Right atrium auricular region (tissue), 2 donors: Measurements from ENCODE around the gene PHF24. TPM values are rescaled to one million over a fixed set of nuclear protein-coding genes. Genes with fewer than 3 reads are reported as not detected.
"Not testable (repeated sequence)": the region's sequence is repeated elsewhere in the genome, so short reads cannot be mapped to it uniquely, and the experiment has no call there.

Experiments used
- DNase-seq: peaks from one replicate; pipeline ENCODE4 v3.0.0-alpha.2; 2019; ENCODE audit warnings: low spot score
- H3K27ac ChIP-seq, 2 donors: fragments of 200-600 bp; sonication (generic); 1 replicate in 1 of 2; 2 replicates in 1 of 2; pipeline ENCODE4 v1.5.1; 2016 to 2019
- H3K27me3 ChIP-seq, 2 donors: fragments of 200-600 bp; sonication (generic); one replicate each; pipeline versions ENCODE4 v1.5.1 to v1.6.0; 2017 to 2019
- H3K36me3 ChIP-seq: fragments of 200-600 bp; sonication (generic); one replicate; pipeline ENCODE4 v1.5.1; 2016
- H3K4me1 ChIP-seq, 2 donors: fragments of 200-600 bp; sonication (generic); one replicate each; pipeline versions ENCODE4 v1.5.1 to v1.6.0; 2017 to 2019
- H3K4me3 ChIP-seq, 2 donors: fragments of 200-600 bp; sonication (generic); 1 replicate in 1 of 2; 2 replicates in 1 of 2; pipeline ENCODE4 v1.5.1; 2017 to 2019; ENCODE audit warnings: mild to moderate bottlenecking in 1 of 2, moderate library complexity in 1 of 2
- H3K9me3 ChIP-seq, 2 donors: fragments of 200-600 bp; sonication (generic); one replicate each; pipeline ENCODE4 v1.5.1; 2019
- CTCF ChIP-seq, 2 donors: fragments of 200-600 bp; sonication (generic); IDR thresholded peaks; one replicate each; pipeline ENCODE4 v1.5.1; 2019; ENCODE audit warnings: antibody characterized with exemption in 2 of 2
- total RNA-seq, 2 donors: library from RNA; depleted of rRNA; stranded (reverse); fragments of >200 nt; gene quantifications; one replicate each; pipeline ENCODE4 v1.1.0, GENCODE V29; 2016

PHF24 gene
- total RNA-seq, 2 donors from 2014 or later = 0.67 TPM; not detected in 1

- Histone ChIP-seq H3K27ac (no peak overlapping the region), H3K9me3 (peaks cover 0 to 3% of the 10 kb centered on the region in 2 donors), H3K36me3 (no peaks in the 10 kb centered on the region), H3K4me1 (peaks cover 0 to 15% of the 10 kb centered on the region in 2 donors), H3K27me3 (no peaks in the 10 kb centered on the region), H3K4me3 (no peak overlapping the region)
- no peak for TF ChIP-seq CTCF (IDR thresholded peaks at IDR 0.05)
- no peak for DNase-seq
Observed at GRCh38 chr9:34954225-34954624, 3.9 kb upstream of the PHF24 start.

GRCh38 chr9:34956066-34956465 lies 2.0 kb upstream of the PHF24 start:
- not testable (repeated sequence) for H3K27me3 ChIP-seq, H3K4me3 ChIP-seq, DNase-seq

GRCh38 chr9:34956648-34957047 lies 1.4 kb upstream of the PHF24 start:
- Histone ChIP-seq H3K27me3 (no peaks in the 10 kb centered on the region), H3K36me3 (no peaks in the 10 kb centered on the region), H3K4me1 (peaks cover 0 to 15% of the 10 kb centered on the region in 2 donors), H3K27ac (no peak overlapping the region), H3K4me3 (no peak overlapping the region), H3K9me3 (peaks cover 0 to 3% of the 10 kb centered on the region in 2 donors)
- DNase-seq = no peak
- no peak for TF ChIP-seq CTCF (IDR thresholded peaks at IDR 0.05)

More at GRCh38 chr9:34956066-34956465, 2.0 kb upstream of the PHF24 start:
- H3K36me3 ChIP-seq, H3K27ac ChIP-seq, H3K9me3 ChIP-seq: not testable (repeated sequence)
- H3K4me1 ChIP-seq = peaks cover 0 to 15% of the 10 kb centered on the region in 2 donors

- peak overlapping the region; percentile 28 to 53 for H3K4me3 ChIP-seq
- no peak for TF ChIP-seq CTCF (IDR thresholded peaks at IDR 0.05)
- peaks cover 0 to 15% of the 10 kb centered on the region in 2 donors for H3K4me1 ChIP-seq
- no peaks in the 10 kb centered on the region for H3K36me3 ChIP-seq
- H3K9me3 ChIP-seq = no peaks in the 10 kb centered on the region
- no peak for DNase-seq
- no peaks in the 10 kb centered on the region for H3K27me3 ChIP-seq
- H3K27ac ChIP-seq = no peak overlapping the region
Observed at GRCh38 chr9:34958411-34958982, 412 bp downstream of the PHF24 start.

- no peak for DNase-seq
- Histone ChIP-seq H3K27me3 (no peaks in the 10 kb centered on the region), H3K4me3 (no peak overlapping the region), H3K9me3 (no peaks in the 10 kb centered on the region), H3K4me1 (peaks cover 0 to 15% of the 10 kb centered on the region in 2 donors), H3K36me3 (no peaks in the 10 kb centered on the region), H3K27ac (no peak overlapping the region)
- TF ChIP-seq CTCF (IDR thresholded peaks at IDR 0.05) = no peak
Observed at GRCh38 chr9:34959461-34959860, 1.4 kb downstream of the PHF24 start.

GRCh38 chr9:34961574-34962490 lies 3.7 kb downstream of the PHF24 start:
- DNase-seq = no peak
- Histone ChIP-seq H3K4me3 (no peak overlapping the region), H3K9me3 (no peaks in the 10 kb centered on the region), H3K27ac (no peak overlapping the region), H3K36me3 (no peaks in the 10 kb centered on the region), H3K27me3 (no peaks in the 10 kb centered on the region), H3K4me1 (peaks cover 0 to 15% of the 10 kb centered on the region in 2 donors)
- TF ChIP-seq CTCF (IDR thresholded peaks at IDR 0.05) = no peak
